Activated T-helper 17 cell treated with anti-CD3 and anti-CD28 coated beads, Interleukin-2, amount 50 U/mL, for 72 hours (primary cell): ENCODE results near the gene SLC40A1. TPM values are rescaled to one million over a fixed set of nuclear protein-coding genes. Genes with fewer than 3 reads are reported as not detected.
"Not testable (repeated sequence)": the region's sequence is repeated elsewhere in the genome, so short reads cannot be mapped to it uniquely, and the experiment has no call there.

Experiments
- ATAC-seq: fragments of 150-1000 bp; cut with Tn5 transposase; replicated peaks from 2 replicates; pipeline ENCODE4 v1.10.0; 2021; ENCODE audit warnings: mild to moderate bottlenecking, moderate library complexity
- H3K27ac Mint-ChIP-seq: one replicate; pipeline ENCODE4 v1.8.0; 2022; ENCODE audit warnings: mixed read lengths
- H3K27me3 Mint-ChIP-seq: one replicate; pipeline ENCODE4 v1.8.0; 2022; ENCODE audit warnings: mixed read lengths
- H3K36me3 Mint-ChIP-seq: one replicate; pipeline ENCODE4 v1.8.0; 2022; ENCODE audit warnings: low read depth, mild to moderate bottlenecking, mixed read lengths
- H3K4me1 Mint-ChIP-seq: one replicate; pipeline ENCODE4 v1.8.0; 2022; ENCODE audit warnings: mixed read lengths
- H3K4me3 Mint-ChIP-seq: one replicate; pipeline ENCODE4 v1.8.0; 2022; ENCODE audit warnings: mild to moderate bottlenecking, mixed read lengths
- H3K9me3 Mint-ChIP-seq: one replicate; pipeline ENCODE4 v1.8.0; 2022; ENCODE audit warnings: mixed read lengths
- total RNA-seq, 2 donors: library from RNA; stranded (reverse); gene quantifications; one replicate each; pipeline ENCODE4 v1.2.3, GENCODE V29; 2022

The SLC40A1 gene
- total RNA-seq, 2 donors from 2014 or later = 1.1 to 4.1 TPM

- H3K27ac Mint-ChIP-seq = no peak overlapping the region
- H3K4me1 Mint-ChIP-seq = no peaks in the 10 kb centered on the region
- no peak overlapping the region for H3K4me3 Mint-ChIP-seq
- H3K36me3 Mint-ChIP-seq = no peaks in the 10 kb centered on the region
- ATAC-seq = no peak
- no peaks in the 10 kb centered on the region for H3K9me3 Mint-ChIP-seq
- no peaks in the 10 kb centered on the region for H3K27me3 Mint-ChIP-seq
Observed at GRCh38 chr2:189609853-189610252, 29.3 kb upstream of the SLC40A1 start.

- H3K27ac Mint-ChIP-seq = no peak overlapping the region
- no peaks in the 10 kb centered on the region for H3K27me3 Mint-ChIP-seq
- no peak overlapping the region for H3K4me3 Mint-ChIP-seq
- ATAC-seq = no peak
- no peaks in the 10 kb centered on the region for H3K4me1 Mint-ChIP-seq
- H3K36me3 Mint-ChIP-seq = no peaks in the 10 kb centered on the region
- H3K9me3 Mint-ChIP-seq = no peaks in the 10 kb centered on the region
Observed at GRCh38 chr2:189609423-189609816, 28.8 kb upstream of the SLC40A1 start.

- no peaks in the 10 kb centered on the region for H3K9me3 Mint-ChIP-seq
- H3K4me3 Mint-ChIP-seq = no peak overlapping the region
- H3K36me3 Mint-ChIP-seq = no peaks in the 10 kb centered on the region
- ATAC-seq = no peak
- H3K27ac Mint-ChIP-seq = no peak overlapping the region
- H3K4me1 Mint-ChIP-seq = no peaks in the 10 kb centered on the region
- H3K27me3 Mint-ChIP-seq = no peaks in the 10 kb centered on the region
Observed at GRCh38 chr2:189608795-189609422, 28.3 kb upstream of the SLC40A1 start.

GRCh38 chr2:189608170-189608569, 27.6 kb upstream of the SLC40A1 start:
- no peak for ATAC-seq
- H3K9me3 Mint-ChIP-seq = no peaks in the 10 kb centered on the region
- H3K27ac Mint-ChIP-seq = no peak overlapping the region
- no peak overlapping the region for H3K4me3 Mint-ChIP-seq
- no peaks in the 10 kb centered on the region for H3K27me3 Mint-ChIP-seq
- no peaks in the 10 kb centered on the region for H3K36me3 Mint-ChIP-seq
- H3K4me1 Mint-ChIP-seq = no peaks in the 10 kb centered on the region

- H3K4me3 Mint-ChIP-seq = no peak overlapping the region
- no peaks in the 10 kb centered on the region for H3K27me3 Mint-ChIP-seq
- H3K36me3 Mint-ChIP-seq = no peaks in the 10 kb centered on the region
- H3K9me3 Mint-ChIP-seq = no peaks in the 10 kb centered on the region
- no peaks in the 10 kb centered on the region for H3K4me1 Mint-ChIP-seq
- H3K27ac Mint-ChIP-seq = no peak overlapping the region
- ATAC-seq = no peak
Observed at GRCh38 chr2:189602233-189602632, 21.6 kb upstream of the SLC40A1 start.

GRCh38 chr2:189601652-189602051, 21.1 kb upstream of the SLC40A1 start:
- not testable (repeated sequence) for H3K9me3 Mint-ChIP-seq, H3K4me3 Mint-ChIP-seq, H3K4me1 Mint-ChIP-seq, H3K36me3 Mint-ChIP-seq, ATAC-seq, H3K27me3 Mint-ChIP-seq, H3K27ac Mint-ChIP-seq

- Mint-ChIP-seq H3K9me3 (no peaks in the 10 kb centered on the region), H3K27ac (no peak overlapping the region), H3K4me3 (no peak overlapping the region), H3K4me1 (peaks cover 3% of the 10 kb centered on the region), H3K27me3 (no peaks in the 10 kb centered on the region), H3K36me3 (no peaks in the 10 kb centered on the region)
- peak; percentile 83 for ATAC-seq
Observed at GRCh38 chr2:189601043-189601442, 20.5 kb upstream of the SLC40A1 start.

- no peak overlapping the region for H3K27ac Mint-ChIP-seq
- no peaks in the 10 kb centered on the region for H3K36me3 Mint-ChIP-seq
- H3K4me1 Mint-ChIP-seq = peaks cover 5% of the 10 kb centered on the region
- H3K4me3 Mint-ChIP-seq = no peak overlapping the region
- no peaks in the 10 kb centered on the region for H3K27me3 Mint-ChIP-seq
- ATAC-seq = no peak
- no peaks in the 10 kb centered on the region for H3K9me3 Mint-ChIP-seq
Observed at GRCh38 chr2:189599245-189599644, 18.7 kb upstream of the SLC40A1 start.

GRCh38 chr2:189595417-189595816, 14.8 kb upstream of the SLC40A1 start:
- no peak overlapping the region for H3K27ac Mint-ChIP-seq

GRCh38 chr2:189594305-189594704, 13.7 kb upstream of the SLC40A1 start:
- H3K9me3 Mint-ChIP-seq = no peaks in the 10 kb centered on the region
- no peaks in the 10 kb centered on the region for H3K36me3 Mint-ChIP-seq
- no peak overlapping the region for H3K27ac Mint-ChIP-seq
- no peak overlapping the region for H3K4me3 Mint-ChIP-seq
- H3K27me3 Mint-ChIP-seq = no peaks in the 10 kb centered on the region
- peaks cover 23% of the 10 kb centered on the region for H3K4me1 Mint-ChIP-seq
- no peak for ATAC-seq

More at GRCh38 chr2:189595417-189595816, 14.8 kb upstream of the SLC40A1 start:
- H3K4me3 Mint-ChIP-seq = no peak overlapping the region
- no peaks in the 10 kb centered on the region for H3K36me3 Mint-ChIP-seq
- no peaks in the 10 kb centered on the region for H3K27me3 Mint-ChIP-seq
- H3K4me1 Mint-ChIP-seq = peaks cover 19% of the 10 kb centered on the region
- no peaks in the 10 kb centered on the region for H3K9me3 Mint-ChIP-seq
- no peak for ATAC-seq

GRCh38 chr2:189593115-189593514, 12.5 kb upstream of the SLC40A1 start:
- Mint-ChIP-seq H3K4me1 (peaks cover 23% of the 10 kb centered on the region), H3K27ac (peak overlapping the region; percentile 79), H3K9me3 (no peaks in the 10 kb centered on the region), H3K27me3 (no peaks in the 10 kb centered on the region), H3K4me3 (peak overlapping the region; percentile 38), H3K36me3 (no peaks in the 10 kb centered on the region)
- no peak for ATAC-seq

GRCh38 chr2:189592353-189592984, 11.9 kb upstream of the SLC40A1 start:
- H3K36me3 Mint-ChIP-seq = no peaks in the 10 kb centered on the region
- no peak for ATAC-seq
- H3K4me3 Mint-ChIP-seq = peak overlapping the region; percentile 38
- H3K27ac Mint-ChIP-seq = peak overlapping the region; percentile 79
- H3K9me3 Mint-ChIP-seq = no peaks in the 10 kb centered on the region
- H3K27me3 Mint-ChIP-seq = no peaks in the 10 kb centered on the region
- H3K4me1 Mint-ChIP-seq = peaks cover 23% of the 10 kb centered on the region

- no peak for ATAC-seq
Observed at GRCh38 chr2:189587780-189588179, 7.2 kb upstream of the SLC40A1 start.

GRCh38 chr2:189585226-189585756, 4.7 kb upstream of the SLC40A1 start:
- Mint-ChIP-seq H3K36me3 (no peaks in the 10 kb centered on the region), H3K4me1 (peaks cover 4% of the 10 kb centered on the region), H3K4me3 (no peak overlapping the region), H3K9me3 (no peaks in the 10 kb centered on the region), H3K27ac (no peak overlapping the region), H3K27me3 (no peaks in the 10 kb centered on the region)
- no peak for ATAC-seq

More at GRCh38 chr2:189587780-189588179, 7.2 kb upstream of the SLC40A1 start:
- Mint-ChIP-seq H3K9me3 (no peaks in the 10 kb centered on the region), H3K4me1 (peaks cover 13% of the 10 kb centered on the region), H3K27ac (no peak overlapping the region), H3K4me3 (no peak overlapping the region), H3K27me3 (no peaks in the 10 kb centered on the region), H3K36me3 (no peaks in the 10 kb centered on the region)

GRCh38 chr2:189584686-189585085, 4.1 kb upstream of the SLC40A1 start:
- peaks cover 4% of the 10 kb centered on the region for H3K4me1 Mint-ChIP-seq
- H3K4me3 Mint-ChIP-seq = no peak overlapping the region
- no peaks in the 10 kb centered on the region for H3K36me3 Mint-ChIP-seq
- no peaks in the 10 kb centered on the region for H3K9me3 Mint-ChIP-seq
- H3K27ac Mint-ChIP-seq = no peak overlapping the region
- no peaks in the 10 kb centered on the region for H3K27me3 Mint-ChIP-seq
- ATAC-seq = no peak
